ENCODE results near the gene MT1G.

Gene MT1G

DNA sequence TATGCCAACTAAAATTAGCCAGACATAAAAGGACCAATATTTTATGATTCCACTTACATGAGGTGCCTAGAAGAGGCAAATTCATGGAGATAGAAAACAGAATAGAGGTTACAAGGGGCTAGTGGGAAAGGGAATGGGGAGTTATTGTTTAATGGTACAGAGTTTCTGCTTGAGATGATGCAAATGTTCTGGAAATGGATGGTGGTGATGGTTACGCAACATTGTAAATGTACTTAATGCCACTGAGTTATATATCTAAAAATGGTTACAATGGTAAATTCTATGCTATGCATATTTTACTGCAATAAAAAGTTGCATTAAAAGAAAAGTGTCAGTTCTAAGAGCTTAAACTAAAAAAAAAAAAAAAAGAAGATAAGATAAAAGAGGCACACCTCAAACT lies 32.3 kb upstream of the MT1G start:
- H3K4me1 ChIP-seq (ENCODE audit: insufficient read depth, low read length) = peaks cover 9% of the 10 kb centered on the region
- H3K9me3 ChIP-seq (ENCODE audit: low read length) = no peaks in the 10 kb centered on the region
- H3K36me3 ChIP-seq (ENCODE audit: insufficient read depth, low read length) = no peaks in the 10 kb centered on the region
- no peak overlapping the region for H2AFZ ChIP-seq (ENCODE audit: low read depth, low read length)
- no peak overlapping the region for H3K4me3 ChIP-seq (ENCODE audit: low read length)
- peaks cover 8% of the 10 kb centered on the region for H3K27me3 ChIP-seq (ENCODE audit: insufficient read depth, low read length)

DNA sequence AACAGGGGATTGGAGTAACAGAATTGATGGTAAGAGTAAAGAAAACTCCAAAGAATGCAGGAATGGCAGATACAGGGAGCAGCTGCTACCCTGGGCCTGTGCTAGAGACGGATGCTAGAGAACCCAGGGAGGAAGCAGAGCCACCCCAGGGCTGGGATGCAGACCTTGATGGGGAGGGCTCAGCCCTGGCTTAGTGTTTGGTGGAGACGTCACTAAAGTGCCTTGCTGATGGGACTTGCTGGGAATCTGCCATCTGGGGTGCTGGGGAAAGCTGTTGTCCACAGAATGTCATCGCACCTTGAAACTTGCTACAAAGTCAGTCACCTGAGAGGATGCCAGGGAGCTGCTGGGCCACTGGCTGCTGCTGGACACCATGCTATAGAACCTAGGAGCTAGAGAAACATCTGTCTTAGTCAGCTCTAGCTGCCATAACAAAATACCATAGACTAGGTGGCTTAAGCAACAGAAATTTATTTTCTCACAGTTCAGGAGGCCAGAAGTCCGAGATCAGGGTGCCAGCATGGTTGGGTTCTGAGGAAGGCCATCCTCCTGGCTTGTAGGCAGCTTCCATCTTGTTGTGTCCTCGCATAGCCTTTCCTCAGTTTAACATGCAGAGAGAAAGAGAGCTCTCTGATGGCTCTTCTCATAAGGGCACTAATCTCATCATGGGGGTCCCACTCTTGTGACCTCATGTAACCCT lies 29.7 kb upstream of the MT1G start:
- Histone ChIP-seq H3K27me3 (ENCODE audit: insufficient read depth, low read length) (peaks cover 4% of the 10 kb centered on the region), H3K4me1 (ENCODE audit: insufficient read depth, low read length) (peaks cover 5% of the 10 kb centered on the region), H3K4me3 (ENCODE audit: low read length) (no peak overlapping the region), H2AFZ (ENCODE audit: low read depth, low read length) (no peak overlapping the region), H3K36me3 (ENCODE audit: insufficient read depth, low read length) (no peaks in the 10 kb centered on the region), H3K9me3 (ENCODE audit: low read length) (no peaks in the 10 kb centered on the region)

DNA sequence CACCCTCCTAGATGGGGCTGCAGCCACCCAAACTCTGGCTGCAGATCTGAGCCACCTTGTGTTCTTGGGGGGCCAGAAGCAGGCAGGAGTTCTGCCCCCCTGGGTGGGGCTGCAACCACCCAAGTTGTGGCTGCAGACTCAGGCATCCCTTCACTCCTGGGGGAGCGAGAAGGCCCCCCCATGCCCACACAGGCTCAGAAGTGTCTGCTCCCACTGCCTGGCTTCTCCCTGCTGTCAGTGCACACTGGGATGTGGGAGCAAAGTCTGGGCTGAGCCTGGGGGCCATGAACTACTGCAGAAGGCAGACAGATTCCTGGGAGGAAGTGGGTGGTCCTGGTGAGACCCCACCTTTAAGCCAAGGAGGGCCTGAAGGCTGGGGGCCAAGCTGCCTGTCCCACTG lies 27.4 kb upstream of the MT1G start:
- no peaks in the 10 kb centered on the region for H3K4me1 ChIP-seq (ENCODE audit: insufficient read depth, low read length)
- no peak overlapping the region for H3K4me3 ChIP-seq (ENCODE audit: low read length)
- H3K27me3 ChIP-seq (ENCODE audit: insufficient read depth, low read length) = peaks cover 4% of the 10 kb centered on the region
- H3K36me3 ChIP-seq (ENCODE audit: insufficient read depth, low read length) = no peaks in the 10 kb centered on the region
- no peak overlapping the region for H2AFZ ChIP-seq (ENCODE audit: low read depth, low read length)
- H3K9me3 ChIP-seq (ENCODE audit: low read length) = no peaks in the 10 kb centered on the region

DNA sequence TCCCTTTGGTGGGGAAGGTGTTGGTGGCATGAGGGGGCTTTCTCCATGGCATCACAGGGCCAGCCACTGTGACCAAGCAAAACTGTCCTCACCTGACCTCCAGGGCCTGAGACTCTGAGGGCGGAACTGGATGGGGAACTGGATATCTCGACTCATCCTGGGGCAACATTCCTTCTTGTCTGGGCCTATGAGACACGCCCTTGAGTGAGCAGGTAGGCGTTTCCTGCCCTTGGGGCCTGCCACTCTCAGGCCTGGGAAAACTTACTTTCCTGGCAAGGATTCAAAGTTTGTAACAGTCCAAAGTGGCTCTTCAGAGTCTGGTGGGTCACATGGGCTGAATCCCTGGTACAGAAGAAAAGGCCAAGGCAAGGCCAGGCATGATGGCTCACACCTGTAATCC lies 24.0 kb upstream of the MT1G start:
- no peak overlapping the region for H3K4me3 ChIP-seq (ENCODE audit: low read length)
- H3K9me3 ChIP-seq (ENCODE audit: low read length) = no peaks in the 10 kb centered on the region
- H3K36me3 ChIP-seq (ENCODE audit: insufficient read depth, low read length) = no peaks in the 10 kb centered on the region
- no peaks in the 10 kb centered on the region for H3K4me1 ChIP-seq (ENCODE audit: insufficient read depth, low read length)
- H3K27me3 ChIP-seq (ENCODE audit: insufficient read depth, low read length) = peaks cover 2% of the 10 kb centered on the region
- H2AFZ ChIP-seq (ENCODE audit: low read depth, low read length) = no peak overlapping the region

DNA sequence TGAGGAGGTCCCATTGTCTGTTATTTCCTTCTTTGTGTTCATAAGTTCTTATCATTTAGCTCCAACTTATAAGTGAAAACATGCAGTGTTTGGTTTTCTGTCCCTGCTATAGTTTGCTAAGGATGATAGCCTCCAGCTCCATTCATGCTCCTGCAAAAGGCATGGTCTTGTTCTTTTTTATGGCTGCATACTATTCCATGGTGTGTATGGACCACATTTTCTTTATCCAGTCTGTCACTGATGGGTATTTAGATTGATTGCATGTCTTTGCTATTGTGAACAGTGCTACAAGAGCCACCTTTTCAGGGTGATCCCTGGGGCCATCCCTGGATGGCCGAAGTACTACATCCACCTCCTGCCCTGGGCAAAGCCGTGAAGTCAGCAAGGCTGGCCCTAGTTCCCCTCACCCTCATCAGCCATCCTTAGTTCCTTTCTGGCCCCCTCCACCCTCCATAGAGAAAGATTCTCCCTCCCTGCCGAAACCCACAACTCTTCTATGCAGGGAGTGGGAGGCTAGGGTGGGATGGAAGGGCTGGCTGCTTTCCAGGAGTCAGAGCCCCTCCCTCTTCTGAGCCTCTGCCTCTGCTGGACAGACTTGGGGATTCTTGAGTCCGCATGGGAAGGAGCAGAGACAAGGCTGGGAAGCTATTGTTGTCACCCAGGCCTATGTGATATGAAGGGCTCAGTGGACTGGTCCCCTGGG lies 22.7 kb upstream of the MT1G start:
- no peaks in the 10 kb centered on the region for H3K36me3 ChIP-seq (ENCODE audit: insufficient read depth, low read length)
- H3K9me3 ChIP-seq (ENCODE audit: low read length) = peaks cover 2% of the 10 kb centered on the region
- H3K27me3 ChIP-seq (ENCODE audit: insufficient read depth, low read length) = peaks cover 2% of the 10 kb centered on the region
- H3K4me1 ChIP-seq (ENCODE audit: insufficient read depth, low read length) = no peaks in the 10 kb centered on the region
- no peak overlapping the region for H2AFZ ChIP-seq (ENCODE audit: low read depth, low read length)
- H3K4me3 ChIP-seq (ENCODE audit: low read length) = no peak overlapping the region

DNA sequence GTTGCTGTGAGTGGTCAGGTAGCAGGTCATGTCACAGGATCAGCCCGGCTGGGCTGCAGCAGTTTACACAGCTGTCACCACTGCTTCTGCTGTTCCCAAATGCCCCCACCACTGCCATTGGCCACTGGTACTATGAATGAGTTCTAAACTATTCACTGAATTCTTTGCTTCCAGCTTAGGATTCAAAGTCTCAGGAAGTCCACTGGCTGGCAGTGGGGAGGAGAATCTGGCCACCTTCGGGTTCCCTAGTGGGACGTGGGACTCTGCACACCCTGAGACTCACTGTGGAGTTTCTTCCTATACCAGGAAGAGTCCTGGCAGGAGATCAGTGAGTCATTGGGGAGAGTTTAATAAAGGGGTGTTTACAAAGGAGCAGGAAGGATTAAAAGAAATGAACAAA lies 21.3 kb upstream of the MT1G start:
- peaks cover 2% of the 10 kb centered on the region for H3K9me3 ChIP-seq (ENCODE audit: low read length)
- H3K4me3 ChIP-seq (ENCODE audit: low read length) = no peak overlapping the region
- no peak overlapping the region for H2AFZ ChIP-seq (ENCODE audit: low read depth, low read length)
- peaks cover 2% of the 10 kb centered on the region for H3K27me3 ChIP-seq (ENCODE audit: insufficient read depth, low read length)
- no peaks in the 10 kb centered on the region for H3K4me1 ChIP-seq (ENCODE audit: insufficient read depth, low read length)
- no peaks in the 10 kb centered on the region for H3K36me3 ChIP-seq (ENCODE audit: insufficient read depth, low read length)

DNA sequence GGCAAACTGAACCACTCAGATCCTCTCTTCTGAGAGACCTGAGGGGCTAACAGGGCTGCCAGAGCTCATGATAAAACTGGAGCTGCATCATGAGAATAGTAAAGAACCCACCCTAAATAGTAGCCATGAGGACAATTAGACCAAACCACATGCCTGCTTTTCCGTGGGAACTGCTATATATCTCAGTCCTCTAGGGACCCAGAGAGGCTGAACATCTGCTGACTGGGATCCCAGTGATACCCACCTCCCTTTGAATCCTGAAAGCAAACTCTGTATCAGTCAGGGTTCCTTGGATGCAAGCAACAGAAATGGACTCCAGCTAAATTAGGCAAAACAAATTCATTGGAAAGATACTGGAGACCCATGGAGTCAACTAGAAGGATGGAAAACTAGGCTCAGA lies 20.9 kb upstream of the MT1G start:
- Histone ChIP-seq H3K4me1 (ENCODE audit: insufficient read depth, low read length) (no peaks in the 10 kb centered on the region), H3K27me3 (ENCODE audit: insufficient read depth, low read length) (peaks cover 2% of the 10 kb centered on the region), H2AFZ (ENCODE audit: low read depth, low read length) (no peak overlapping the region), H3K36me3 (ENCODE audit: insufficient read depth, low read length) (no peaks in the 10 kb centered on the region), H3K4me3 (ENCODE audit: low read length) (no peak overlapping the region), H3K9me3 (ENCODE audit: low read length) (peaks cover 2% of the 10 kb centered on the region)

DNA sequence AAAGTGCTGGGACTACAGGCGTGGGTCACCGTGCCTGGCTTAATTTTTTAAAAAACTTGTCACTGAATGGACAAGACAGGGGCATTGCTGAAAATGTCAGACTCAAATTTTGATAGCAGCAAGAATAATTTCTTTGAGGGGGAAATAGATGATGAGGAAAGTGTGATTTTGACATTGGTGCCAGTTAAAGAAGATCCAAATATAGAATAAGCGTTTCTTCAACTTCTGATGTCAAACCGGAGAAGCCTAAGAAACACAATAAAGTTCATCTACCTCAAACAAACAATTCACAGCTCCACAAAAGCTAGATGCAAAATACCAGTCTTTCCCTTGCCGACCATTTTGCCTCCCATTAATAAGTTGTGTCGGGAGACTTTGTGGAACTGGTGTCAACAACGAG lies 18.9 kb upstream of the MT1G start:
- H3K36me3 ChIP-seq (ENCODE audit: insufficient read depth, low read length) = no peaks in the 10 kb centered on the region
- no peak overlapping the region for H2AFZ ChIP-seq (ENCODE audit: low read depth, low read length)
- H3K27me3 ChIP-seq (ENCODE audit: insufficient read depth, low read length) = peaks cover 10% of the 10 kb centered on the region
- H3K4me3 ChIP-seq (ENCODE audit: low read length) = no peak overlapping the region
- peaks cover 2% of the 10 kb centered on the region for H3K9me3 ChIP-seq (ENCODE audit: low read length)
- H3K4me1 ChIP-seq (ENCODE audit: insufficient read depth, low read length) = peaks cover 11% of the 10 kb centered on the region

DNA sequence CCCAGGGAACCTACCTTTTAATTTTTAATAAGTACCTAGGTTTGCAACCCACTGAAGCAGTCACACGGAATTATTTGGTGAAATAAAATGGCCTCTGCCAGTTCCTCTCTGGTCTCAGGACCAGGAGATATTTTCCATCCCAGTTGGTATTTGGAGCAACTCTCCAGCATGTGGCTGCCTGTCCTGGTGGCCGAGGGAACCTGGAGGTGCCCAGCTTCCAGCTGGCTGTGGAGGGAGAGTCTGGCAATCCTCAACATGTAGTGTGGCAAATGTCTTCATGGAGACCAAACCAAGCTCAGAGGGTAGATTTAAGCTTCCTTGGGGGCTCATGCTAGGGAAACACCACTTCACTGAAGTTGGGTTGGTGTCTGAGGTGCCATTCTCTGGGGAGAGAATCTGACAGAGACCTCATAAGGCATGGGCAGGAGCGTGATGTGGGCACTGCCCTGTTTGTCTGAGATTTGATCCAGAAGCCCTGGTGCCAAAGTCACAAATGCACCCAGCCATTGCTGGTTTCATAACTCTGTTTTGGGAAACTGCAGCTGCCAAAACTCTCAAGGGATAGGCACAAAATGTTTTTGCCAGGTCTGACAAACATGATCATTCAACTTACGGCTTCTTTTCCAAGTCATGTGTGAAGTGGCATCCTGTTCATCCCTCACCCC lies 17.2 kb upstream of the MT1G start:
- H3K9me3 ChIP-seq (ENCODE audit: low read length) = peaks cover 2% of the 10 kb centered on the region
- no peak overlapping the region for H2AFZ ChIP-seq (ENCODE audit: low read depth, low read length)
- peaks cover 10% of the 10 kb centered on the region for H3K27me3 ChIP-seq (ENCODE audit: insufficient read depth, low read length)
- peaks cover 24% of the 10 kb centered on the region for H3K4me1 ChIP-seq (ENCODE audit: insufficient read depth, low read length)
- H3K36me3 ChIP-seq (ENCODE audit: insufficient read depth, low read length) = no peaks in the 10 kb centered on the region
- no peak overlapping the region for H3K4me3 ChIP-seq (ENCODE audit: low read length)

DNA sequence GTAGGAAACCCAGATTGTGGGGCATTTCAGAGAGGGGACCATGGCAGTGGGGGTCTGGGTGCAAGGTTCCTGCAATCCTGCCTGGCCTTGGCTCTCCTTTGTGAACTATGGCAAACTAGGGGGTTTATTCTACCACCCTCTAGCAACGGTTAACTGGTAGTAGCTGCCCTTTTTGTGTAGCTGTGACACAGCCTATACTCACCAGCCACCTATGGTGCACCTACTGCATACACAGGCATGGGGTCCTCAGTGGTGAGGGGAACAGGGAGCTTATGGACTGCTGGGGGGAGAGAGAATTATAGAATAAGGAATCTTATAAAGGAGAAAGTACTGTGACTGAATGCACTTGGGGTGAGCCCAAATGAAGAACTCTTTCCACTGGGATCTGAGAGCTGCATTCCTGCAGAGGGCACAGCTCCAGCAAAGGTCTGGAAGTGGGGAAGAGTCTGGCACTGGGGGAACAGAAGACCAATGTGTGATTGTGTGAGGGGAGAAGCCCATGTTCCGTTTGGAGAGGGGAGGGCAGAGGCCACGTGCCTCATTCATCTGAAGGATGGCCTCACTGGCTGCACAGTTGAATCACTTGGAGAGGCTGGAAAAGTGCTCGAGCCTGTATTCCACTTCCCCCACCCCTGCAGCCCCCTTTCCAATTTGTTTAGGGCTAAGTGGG lies 16.5 kb upstream of the MT1G start:
- H3K27me3 ChIP-seq (ENCODE audit: insufficient read depth, low read length) = peaks cover 7% of the 10 kb centered on the region
- H3K4me3 ChIP-seq (ENCODE audit: low read length) = no peak overlapping the region
- H2AFZ ChIP-seq (ENCODE audit: low read depth, low read length) = no peak overlapping the region
- peaks cover 2% of the 10 kb centered on the region for H3K9me3 ChIP-seq (ENCODE audit: low read length)
- no peaks in the 10 kb centered on the region for H3K36me3 ChIP-seq (ENCODE audit: insufficient read depth, low read length)
- peaks cover 24% of the 10 kb centered on the region for H3K4me1 ChIP-seq (ENCODE audit: insufficient read depth, low read length)

DNA sequence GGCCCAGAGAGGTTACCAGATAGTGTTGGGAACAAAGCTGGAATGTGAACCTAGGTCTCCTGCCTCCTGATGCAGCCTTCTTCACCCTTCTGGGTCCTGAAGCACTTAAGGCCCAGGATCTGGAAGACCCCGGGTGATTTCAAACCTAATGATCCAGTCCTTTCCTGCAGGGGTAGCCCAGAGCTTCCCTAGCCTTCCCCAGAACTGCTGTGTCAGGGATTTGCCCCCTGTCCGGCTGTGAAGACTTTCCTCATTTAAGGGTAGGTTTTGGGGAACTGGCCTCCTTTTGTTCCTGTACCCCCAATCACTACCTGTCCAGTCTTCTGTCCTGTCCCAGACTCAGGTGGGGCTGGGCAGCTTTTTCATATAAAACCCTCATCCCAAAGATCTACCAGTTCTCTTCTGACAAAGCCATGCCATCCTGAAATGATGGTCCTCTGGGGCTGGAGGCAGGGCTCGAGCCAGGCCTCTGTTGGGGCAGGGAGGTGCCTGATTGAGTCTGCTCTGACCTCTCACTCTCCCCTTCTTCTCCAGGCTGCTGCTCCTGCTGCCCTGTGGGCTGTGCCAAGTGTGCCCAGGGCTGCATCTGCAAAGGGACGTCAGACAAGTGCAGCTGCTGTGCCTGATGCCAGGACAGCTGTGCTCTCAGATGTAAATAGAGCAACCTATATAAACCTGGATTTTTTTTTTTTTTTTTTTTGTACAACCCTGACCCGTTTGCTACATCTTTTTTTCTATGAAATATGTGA lies 15.7 kb upstream of the MT1G start:
- H3K36me3 ChIP-seq (ENCODE audit: insufficient read depth, low read length) = no peaks in the 10 kb centered on the region
- H2AFZ ChIP-seq (ENCODE audit: low read depth, low read length) = no peak overlapping the region
- no peak overlapping the region for H3K4me3 ChIP-seq (ENCODE audit: low read length)
- peaks cover 2% of the 10 kb centered on the region for H3K9me3 ChIP-seq (ENCODE audit: low read length)
- peaks cover 14% of the 10 kb centered on the region for H3K27me3 ChIP-seq (ENCODE audit: insufficient read depth, low read length)
- peaks cover 24% of the 10 kb centered on the region for H3K4me1 ChIP-seq (ENCODE audit: insufficient read depth, low read length)

DNA sequence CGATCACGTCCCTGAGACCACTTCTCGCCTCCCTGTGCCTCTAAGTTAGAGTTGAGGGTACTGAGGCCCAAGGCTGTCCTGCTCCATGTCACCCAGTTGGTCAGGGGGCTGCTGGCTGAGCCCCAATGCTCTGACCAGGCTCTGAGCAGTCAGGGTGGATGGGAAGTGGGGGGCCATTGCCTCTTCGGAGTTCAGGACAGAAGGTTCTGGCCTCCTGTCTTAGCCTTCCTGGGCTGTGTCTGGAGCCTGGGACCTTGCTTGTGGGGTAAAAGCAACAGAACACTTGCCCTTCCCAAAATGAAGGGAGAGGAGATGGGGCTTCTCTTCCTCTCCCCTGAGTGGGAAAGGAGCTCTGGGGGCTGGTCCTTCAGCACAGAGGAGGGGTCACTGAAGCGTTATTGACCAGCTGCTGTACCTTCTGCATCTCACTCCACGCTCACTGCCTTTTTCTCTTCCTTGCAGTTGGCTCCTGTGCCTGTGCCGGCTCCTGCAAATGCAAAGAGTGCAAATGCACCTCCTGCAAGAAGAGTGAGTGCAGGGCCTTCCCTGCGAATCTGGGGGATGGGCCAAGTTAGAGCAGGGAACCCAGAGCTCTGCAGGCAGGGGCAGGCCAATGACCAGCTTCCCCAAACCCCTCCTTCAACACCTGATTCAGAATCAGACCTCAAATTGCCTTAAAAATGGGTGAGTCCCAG lies 15.0 kb upstream of the MT1G start:
- Histone ChIP-seq H3K9me3 (ENCODE audit: low read length) (peaks cover 2% of the 10 kb centered on the region), H3K36me3 (ENCODE audit: insufficient read depth, low read length) (no peaks in the 10 kb centered on the region)

More for the DNA sequence above, 15.0 kb upstream of the MT1G start:
- Histone ChIP-seq H3K4me3 (ENCODE audit: low read length) (peak overlapping the region; percentile 57), H2AFZ (ENCODE audit: low read depth, low read length) (peak overlapping the region; percentile 93), H3K4me1 (ENCODE audit: insufficient read depth, low read length) (peaks cover 24% of the 10 kb centered on the region), H3K27me3 (ENCODE audit: insufficient read depth, low read length) (peaks cover 17% of the 10 kb centered on the region)

All from neuron (in vitro differentiated cells).